GM19023 (cell line): ENCODE data around the gene EP400.

Source experiments
- ATAC-seq: cut with Tn5 transposase; IDR thresholded peaks from one replicate; pipeline ENCODE4 v1.9.1; 2021; ENCODE audit warnings: mild to moderate bottlenecking, moderate library complexity; ENCODE audit not compliant: unreplicated experiment

Gene EP400

DNA sequence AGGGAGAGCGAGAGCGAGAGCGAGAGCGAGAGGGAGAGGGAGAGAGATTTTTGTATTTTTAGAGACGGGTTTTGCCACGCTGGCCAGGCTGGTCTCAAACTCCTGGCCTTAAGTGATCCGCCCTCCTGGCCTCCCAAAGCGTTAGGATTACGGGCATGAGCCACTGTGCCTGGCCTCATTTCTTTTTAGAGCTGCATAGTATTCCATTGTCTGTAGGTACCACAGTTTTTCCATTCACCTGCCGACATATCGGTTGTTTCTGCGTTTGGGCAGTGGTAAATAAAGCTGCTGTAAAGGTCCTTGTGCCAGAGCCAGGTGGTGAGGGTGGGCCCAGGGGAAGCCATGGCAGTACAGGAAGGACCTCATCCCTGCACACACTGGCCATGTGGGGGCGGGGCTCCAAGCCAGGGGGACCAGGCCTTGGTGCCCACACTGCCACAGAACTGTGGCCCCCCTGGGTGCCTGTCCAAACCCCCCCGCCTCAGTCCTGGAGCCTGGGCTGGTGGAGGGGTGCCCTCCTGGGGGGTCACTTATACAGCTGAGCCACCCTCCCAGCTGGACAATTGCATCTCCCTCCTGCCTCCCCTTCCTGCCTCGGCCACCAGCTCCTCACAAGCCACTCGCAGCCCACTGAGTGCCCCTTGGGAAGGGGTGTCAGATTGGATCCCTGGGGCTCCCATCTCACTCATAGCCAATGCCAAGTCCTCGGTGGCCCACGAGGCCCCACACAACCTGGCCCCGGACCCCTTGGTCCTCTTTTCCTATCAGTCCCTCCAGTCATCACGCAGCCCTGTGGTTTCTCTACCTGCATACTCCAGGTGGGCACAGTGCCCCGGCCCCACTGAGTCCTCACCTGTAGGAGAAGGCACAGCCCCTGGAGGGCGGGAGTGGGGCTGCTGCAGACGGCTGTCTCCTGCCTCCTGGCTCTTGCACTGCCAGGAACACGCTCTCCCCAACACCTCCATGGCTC is 22.3 kb upstream of the EP400 start:
- ATAC-seq, result no peak

DNA sequence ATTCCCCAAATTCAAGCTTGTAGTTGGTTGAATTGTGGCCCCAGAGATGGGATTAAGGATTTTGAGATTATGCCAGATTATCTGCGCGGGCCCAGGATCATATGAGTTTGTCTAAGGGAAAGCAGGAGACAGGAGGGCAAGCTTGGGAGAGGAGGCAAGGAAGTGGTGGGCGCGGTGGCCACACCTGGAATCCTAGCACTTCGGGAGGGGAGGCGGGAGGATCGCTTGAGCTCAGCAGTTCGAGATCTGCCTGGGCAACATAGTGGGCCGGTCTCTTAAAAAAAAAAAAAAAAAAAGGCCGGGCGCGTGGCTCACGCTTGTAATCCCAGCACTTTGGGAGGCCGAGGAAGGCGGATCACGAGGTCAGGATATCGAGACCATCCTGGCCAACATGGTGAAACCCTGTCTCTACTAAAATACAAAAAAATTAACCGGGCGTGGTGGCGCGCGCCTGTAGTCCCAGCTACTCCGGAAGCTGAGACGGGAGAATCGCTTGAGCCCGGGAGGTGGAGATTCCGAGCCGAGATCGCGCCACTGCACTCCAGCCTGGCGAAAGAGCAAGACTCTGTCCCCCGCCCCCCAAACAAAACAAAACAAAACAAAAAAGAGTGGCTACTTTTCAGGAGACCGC is 21.5 kb upstream of the EP400 start:
- ATAC-seq, result peak; percentile 11

DNA sequence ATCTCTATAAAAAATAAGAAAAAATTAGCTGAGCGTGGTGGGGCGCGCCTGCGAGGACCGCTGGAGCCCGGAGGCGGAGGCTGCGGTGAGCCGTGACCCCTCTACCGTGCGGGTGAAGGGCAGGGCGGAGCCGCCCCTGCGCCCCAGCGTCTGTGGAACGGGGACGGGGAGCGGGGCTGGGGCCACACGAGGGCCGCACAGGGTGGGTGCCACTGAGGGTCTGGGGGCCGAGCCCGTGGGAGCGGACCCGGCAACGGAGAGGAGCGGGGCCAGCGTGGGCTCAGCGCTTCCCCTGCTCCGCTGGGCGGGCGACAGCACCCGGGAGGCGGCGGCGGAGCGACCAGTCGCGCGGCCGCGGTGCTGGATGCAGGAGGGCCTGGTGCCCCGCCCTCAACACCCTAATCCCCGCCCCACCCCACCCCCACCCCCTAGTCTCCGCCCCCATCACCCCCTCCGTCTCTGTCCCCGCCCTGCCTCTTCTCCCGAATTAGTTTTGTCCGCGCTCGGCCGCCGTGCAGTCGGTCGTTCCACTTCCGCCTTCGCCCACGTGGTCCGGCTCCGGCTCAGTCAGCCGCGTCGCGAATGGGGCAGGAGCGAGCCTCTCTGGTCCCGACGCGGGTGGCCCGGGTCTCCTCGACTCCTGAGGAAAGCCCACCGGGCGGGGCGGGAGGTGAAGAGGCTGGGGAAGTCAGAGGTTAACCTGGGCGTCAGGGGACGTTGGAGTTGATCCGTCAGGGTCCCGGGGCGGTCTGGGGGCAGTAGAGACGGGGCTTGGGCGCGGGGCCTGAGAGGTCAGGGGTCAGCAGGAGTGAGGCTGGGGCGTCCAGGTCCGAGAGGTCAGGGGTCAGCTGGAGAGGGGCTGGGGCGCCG is 20.8 kb upstream of the EP400 start, which contains the start of gene PUS1:
Gene PUS1, plus strand, starts transcription at position 566 of the 870 bp plus-strand sequence. CDS start 447 bp downstream, outside the sequence.
- peak; percentile 65 for ATAC-seq

GRCh38 chr12:131929581-131930456 is 19.9 kb upstream of the EP400 start:
- peak; percentile 17 for ATAC-seq

DNA sequence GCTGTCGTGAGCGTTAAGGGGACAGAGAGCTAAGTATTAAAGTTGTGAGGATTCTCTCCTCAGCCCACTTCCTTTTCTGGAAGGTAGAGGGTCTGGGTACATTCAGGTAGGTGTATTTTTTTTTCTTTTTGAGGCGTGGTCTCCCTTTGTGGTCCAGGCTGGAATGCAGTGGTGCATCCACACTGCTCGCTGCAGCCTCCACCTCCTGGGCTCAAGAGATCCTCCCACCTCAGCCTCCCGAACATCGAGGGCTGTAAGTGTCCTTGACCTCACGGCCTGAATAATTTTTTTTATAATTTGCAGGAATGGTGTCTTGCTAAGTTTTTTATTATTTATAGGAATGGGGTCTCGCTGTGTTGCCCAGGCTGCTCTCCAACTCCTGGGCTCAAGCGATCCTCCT is 19.2 kb upstream of the EP400 start:
- ATAC-seq, result no peak

- ATAC-seq, result no peak
Measured at GRCh38 chr12:131933387-131933786, 16.4 kb upstream of the EP400 start.

GRCh38 chr12:131934535-131934934 is 15.2 kb upstream of the EP400 start:
- no peak for ATAC-seq

DNA sequence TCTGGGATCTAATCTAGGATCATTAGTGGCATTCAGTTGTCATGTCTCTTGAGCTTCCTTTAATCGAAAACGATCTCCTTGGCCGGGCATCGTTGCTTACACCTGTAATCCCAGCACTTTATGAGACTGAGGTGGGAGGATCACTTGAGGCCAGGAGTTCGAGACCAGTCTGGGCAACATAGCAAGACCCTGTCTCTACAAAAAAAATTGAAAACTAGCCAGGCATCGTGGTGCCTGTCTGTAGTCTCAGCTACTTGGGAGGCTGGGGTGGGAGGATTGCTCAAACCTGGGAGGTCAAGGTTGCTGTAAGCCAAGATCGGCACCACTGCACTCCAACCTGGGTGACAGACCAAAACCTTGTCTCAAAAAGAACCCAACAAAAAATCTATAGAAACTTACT is 11.7 kb upstream of the EP400 start:
- ATAC-seq, result no peak

DNA sequence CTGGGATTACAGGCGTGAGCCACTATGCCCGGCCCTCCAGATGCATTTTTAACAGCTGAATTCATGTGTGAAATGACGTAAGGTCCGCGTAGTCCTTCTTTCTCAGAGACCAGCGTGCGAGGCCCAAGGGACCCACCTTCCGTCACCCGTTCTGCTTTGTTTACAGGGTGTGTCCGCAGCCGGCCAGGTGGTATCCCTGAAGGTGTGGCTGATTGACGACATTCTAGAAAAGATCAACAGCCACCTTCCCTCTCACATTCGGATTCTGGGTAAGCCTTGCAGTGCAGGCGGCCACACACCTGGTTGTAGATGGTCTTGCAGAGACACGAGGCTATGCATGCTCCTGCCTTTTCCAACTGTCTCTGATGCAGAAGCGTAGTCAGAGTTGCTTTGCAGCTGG is 10.7 kb upstream of the EP400 start:
- ATAC-seq, result no peak

- no peak for ATAC-seq
Measured at GRCh38 chr12:131940141-131940547, 9.6 kb upstream of the EP400 start.

DNA sequence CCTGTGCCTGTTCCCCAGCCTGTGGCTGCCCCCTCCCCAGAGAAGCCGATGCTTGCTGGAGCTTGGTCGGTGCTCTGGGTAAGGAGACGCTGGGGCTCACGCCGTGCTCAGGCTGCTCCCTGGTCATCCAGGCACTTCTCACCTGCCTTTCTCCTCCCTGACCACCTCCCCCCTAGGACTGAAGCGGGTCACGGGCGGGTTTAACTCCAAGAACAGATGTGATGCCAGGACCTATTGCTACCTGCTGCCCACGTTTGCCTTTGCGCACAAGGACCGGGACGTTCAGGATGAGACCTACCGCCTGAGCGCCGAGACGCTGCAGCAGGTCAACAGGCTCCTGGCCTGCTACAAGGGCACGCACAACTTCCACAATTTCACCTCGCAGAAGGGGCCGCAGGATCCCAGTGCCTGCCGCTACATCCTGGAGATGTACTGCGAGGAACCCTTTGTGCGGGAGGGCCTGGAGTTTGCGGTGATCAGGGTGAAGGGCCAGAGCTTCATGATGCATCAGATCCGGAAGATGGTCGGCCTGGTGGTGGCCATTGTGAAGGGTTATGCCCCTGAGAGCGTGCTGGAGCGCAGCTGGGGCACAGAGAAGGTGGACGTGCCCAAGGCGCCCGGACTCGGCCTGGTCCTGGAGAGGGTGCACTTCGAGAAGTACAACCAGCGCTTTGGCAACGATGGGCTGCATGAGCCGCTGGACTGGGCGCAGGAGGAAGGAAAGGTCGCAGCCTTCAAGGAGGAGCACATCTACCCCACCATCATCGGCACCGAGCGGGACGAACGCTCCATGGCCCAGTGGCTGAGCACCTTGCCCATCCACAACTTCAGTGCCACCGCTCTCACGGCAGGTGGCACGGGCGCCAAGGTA is 8.4 kb upstream of the EP400 start:
- ATAC-seq, result no peak

- ATAC-seq, result no peak
Measured at GRCh38 chr12:131941987-131942341, 7.8 kb upstream of the EP400 start.

- ATAC-seq, result no peak
Measured at GRCh38 chr12:131942671-131943070, 7.1 kb upstream of the EP400 start.

- ATAC-seq, result no peak
Measured at GRCh38 chr12:131943389-131943788, 6.4 kb upstream of the EP400 start.

- ATAC-seq, result no peak
Measured at GRCh38 chr12:131943876-131944275, 5.9 kb upstream of the EP400 start.

DNA sequence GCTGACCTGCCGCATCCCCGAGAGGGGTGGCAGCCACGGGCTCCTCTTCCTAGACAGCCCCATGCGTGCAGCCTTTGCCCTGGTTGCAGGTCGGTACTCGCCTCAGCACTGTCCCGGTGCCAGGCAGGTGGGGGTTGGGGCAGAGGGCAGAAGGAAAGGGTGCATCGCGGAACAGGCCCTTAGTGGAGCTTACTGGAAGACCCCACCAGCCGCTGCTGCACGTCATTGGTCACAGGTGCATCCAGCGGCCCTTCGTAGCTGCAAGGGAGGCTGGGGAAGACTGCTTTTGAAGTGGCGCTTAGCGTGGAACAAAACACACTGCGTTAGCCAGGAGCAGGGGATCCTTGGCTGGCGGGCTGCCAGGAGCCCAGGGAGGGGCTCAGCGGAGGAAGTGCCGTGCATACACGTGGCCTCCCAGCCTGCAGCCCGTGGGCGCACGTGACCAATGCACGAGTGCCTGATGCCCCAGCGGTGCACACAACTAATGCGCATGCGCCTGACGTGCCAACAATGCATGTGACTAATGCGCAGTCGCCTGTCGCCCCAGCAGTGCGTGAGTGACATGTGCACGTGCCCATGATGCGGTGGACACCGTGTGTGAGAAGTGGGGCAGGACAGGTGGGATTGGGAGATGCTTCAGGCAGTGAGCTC is 5.0 kb upstream of the EP400 start:
- ATAC-seq, result no peak

- ATAC-seq, result no peak
Measured at GRCh38 chr12:131946757-131947156, 3.0 kb upstream of the EP400 start.

DNA sequence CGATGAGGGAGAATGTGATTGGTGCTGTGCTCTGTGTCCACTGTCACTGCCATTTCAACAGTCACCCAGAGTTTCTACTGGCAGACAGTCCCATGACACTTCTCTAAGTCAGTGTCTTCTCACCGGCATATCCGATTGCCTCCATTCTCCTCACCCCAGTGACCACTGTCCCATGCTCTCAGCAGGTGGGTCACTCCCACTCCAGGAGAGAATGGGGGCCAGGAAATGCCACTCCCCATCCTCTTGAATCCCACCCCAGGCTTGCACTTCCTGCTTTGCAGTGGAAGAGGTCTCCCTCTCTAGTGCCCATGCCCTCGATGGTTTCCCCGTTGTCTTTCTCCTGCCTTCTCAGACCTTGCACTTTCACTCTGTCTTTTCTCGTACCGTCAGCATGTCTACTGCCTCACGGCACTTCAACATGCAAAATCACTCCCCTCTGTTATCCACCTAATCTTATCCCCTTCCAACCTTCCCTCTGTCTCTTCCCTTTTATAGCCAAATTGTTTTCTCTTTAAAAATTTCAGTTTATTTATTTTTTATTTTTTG is 2.2 kb upstream of the EP400 start:
- no peak for ATAC-seq
